HEK293 (cell line): Measurements from ENCODE around the gene EMP1.
A peak's percentile ranks its signal among the peaks of the same experiment; 100 is the strongest.

ENCODE experiments used
- CTCF ChIA-PET: fragments of 350-600 bp; formaldehyde crosslinking; extraction: SDS; loops from one replicate; lab custom pipeline; 2021; ENCODE audit warnings: antibody characterized with exemption; lab: Yijun Ruan, JAX
- POLR2A ChIA-PET: fragments of 300-600 bp; formaldehyde crosslinking; extraction: SDS; loops from one replicate; lab custom pipeline; 2020; ENCODE audit warnings: antibody characterized with exemption, inconsistent platforms; lab: Yijun Ruan, JAX
- H3K27ac ChIP-seq: fragments of 200-500 bp; sonication (Bioruptor generic); 2 replicates; pipeline ENCODE4 v1.5.1; 2014; ENCODE audit warnings: low read depth, low read length, control low read depth, inconsistent platforms; ENCODE audit errors: extremely low read depth
- H3K36me3 ChIP-seq, 2 experiments: fragments of 200-500 bp in 1 of 2; sonication (Bioruptor generic) in 1 of 2; 1 replicate in 1 of 2; 2 replicates in 1 of 2; pipeline ENCODE4 v1.5.1; 2014 to 2017; ENCODE audit warnings: inconsistent platforms in 2 of 2, low read length in 2 of 2; ENCODE audit not compliant: control insufficient read depth in 2 of 2, insufficient read depth in 1 of 2
- H3K4me1 ChIP-seq: fragments of 200-500 bp; sonication (Bioruptor generic); 2 replicates; pipeline ENCODE4 v1.5.1; 2014; ENCODE audit warnings: mild to moderate bottlenecking, low read length, inconsistent platforms; ENCODE audit not compliant: control insufficient read depth, insufficient read depth
- H3K4me3 ChIP-seq: 2 replicates; pipeline ENCODE4 v1.5.1; 2011; ENCODE audit warnings: low read depth, mild to moderate bottlenecking, control low read depth, low read length, moderate library complexity
- H3K9me3 ChIP-seq: fragments of 200-500 bp; sonication (Bioruptor generic); 2 replicates; pipeline ENCODE4 v1.5.1; 2014; ENCODE audit warnings: low read depth, low read length, inconsistent platforms; ENCODE audit not compliant: control insufficient read depth, insufficient read depth
- GLIS1 ChIP-seq: fragments of 450-650 bp; formaldehyde crosslinking; IDR thresholded peaks from 2 replicates; pipeline ENCODE4 v1.5.1; 2016; ENCODE audit warnings: missing biosample characterization, missing genetic modification characterization
- KLF1 ChIP-seq: fragments of 450-650 bp; formaldehyde crosslinking; IDR thresholded peaks from 2 replicates; pipeline ENCODE4 v1.5.1; 2016; ENCODE audit warnings: missing biosample characterization, missing genetic modification characterization
- KLF9 ChIP-seq: fragments of 450-650 bp; formaldehyde crosslinking; IDR thresholded peaks from 2 replicates; pipeline ENCODE4 v1.5.1; 2016; ENCODE audit warnings: missing biosample characterization, missing genetic modification characterization, low read depth
- REPIN1 ChIP-seq: fragments of 450-650 bp; formaldehyde crosslinking; IDR thresholded peaks from 2 replicates; pipeline ENCODE4 v1.5.1; 2017; ENCODE audit warnings: missing biosample characterization, missing genetic modification characterization, low read depth
- SCRT2 ChIP-seq: fragments of 450-650 bp; formaldehyde crosslinking; IDR thresholded peaks from 2 replicates; pipeline ENCODE4 v1.5.1; 2016; ENCODE audit warnings: missing biosample characterization, missing genetic modification characterization
- YY1 ChIP-seq: fragments of 450-650 bp; formaldehyde crosslinking; IDR thresholded peaks from 2 replicates; pipeline ENCODE4 v1.5.1; 2018; ENCODE audit warnings: missing biosample characterization, missing genetic modification characterization
- ZBTB48 ChIP-seq: fragments of 450-650 bp; formaldehyde crosslinking; IDR thresholded peaks from 2 replicates; pipeline ENCODE4 v1.5.1; 2016; ENCODE audit warnings: missing biosample characterization, missing genetic modification characterization
- ZBTB7A ChIP-seq: fragments of 450-650 bp; formaldehyde crosslinking; IDR thresholded peaks from 2 replicates; pipeline ENCODE4 v1.5.1; 2016; ENCODE audit warnings: low read depth, missing biosample characterization, missing genetic modification characterization
- ZFHX2 ChIP-seq: fragments of 450-650 bp; formaldehyde crosslinking; conservative IDR thresholded peaks from 2 replicates; pipeline ENCODE4 v1.5.1; 2016; ENCODE audit warnings: missing biosample characterization, missing genetic modification characterization
- ZIC2 ChIP-seq: fragments of 450-650 bp; formaldehyde crosslinking; IDR thresholded peaks from 2 replicates; pipeline ENCODE4 v1.5.1; 2016; ENCODE audit warnings: missing biosample characterization, missing genetic modification characterization
- ZNF114 ChIP-seq: fragments of 450-650 bp; formaldehyde crosslinking; IDR thresholded peaks from 2 replicates; pipeline ENCODE4 v1.5.0; 2017; ENCODE audit warnings: missing biosample characterization, missing genetic modification characterization
- ZNF155 ChIP-seq: fragments of 450-650 bp; formaldehyde crosslinking; IDR thresholded peaks from 2 replicates; pipeline ENCODE4 v1.5.1; 2016; ENCODE audit warnings: missing biosample characterization, missing genetic modification characterization
- ZNF19 ChIP-seq: fragments of 450-650 bp; formaldehyde crosslinking; IDR thresholded peaks from 2 replicates; pipeline ENCODE4; 2016; ENCODE audit warnings: missing biosample characterization, missing genetic modification characterization, low read depth
- ZNF341 ChIP-seq: fragments of 450-650 bp; formaldehyde crosslinking; IDR thresholded peaks from 2 replicates; pipeline ENCODE4; 2016; ENCODE audit warnings: low read depth, missing biosample characterization, missing genetic modification characterization
- ZNF510 ChIP-seq: fragments of 450-650 bp; formaldehyde crosslinking; IDR thresholded peaks from 2 replicates; pipeline ENCODE4 v1.5.1; 2018; ENCODE audit warnings: mild to moderate bottlenecking, missing genetic modification characterization, missing biosample characterization; ENCODE audit not compliant: insufficient replicate concordance
- ZNF514 ChIP-seq: fragments of 450-650 bp; formaldehyde crosslinking; IDR thresholded peaks from 2 replicates; pipeline ENCODE4 v1.5.1; 2016; ENCODE audit warnings: missing biosample characterization, missing genetic modification characterization
- ZNF549 ChIP-seq: fragments of 450-650 bp; IDR thresholded peaks from 2 replicates; pipeline ENCODE4 v1.5.1; 2018; ENCODE audit warnings: missing biosample characterization, missing genetic modification characterization, mild to moderate bottlenecking, inconsistent platforms, moderate library complexity
- ZNF555 ChIP-seq: fragments of 450-650 bp; formaldehyde crosslinking; conservative IDR thresholded peaks from 2 replicates; pipeline ENCODE4 v1.5.1; 2017; ENCODE audit warnings: missing biosample characterization, mild to moderate bottlenecking, missing genetic modification characterization, inconsistent platforms
- ZNF571 ChIP-seq: fragments of 450-650 bp; formaldehyde crosslinking; IDR thresholded peaks from 2 replicates; pipeline ENCODE4 v1.5.0; 2017; ENCODE audit warnings: missing biosample characterization, missing genetic modification characterization
- ZNF658 ChIP-seq: fragments of 450-650 bp; formaldehyde crosslinking; IDR thresholded peaks from 2 replicates; pipeline ENCODE4; 2016; ENCODE audit warnings: missing biosample characterization, missing genetic modification characterization
- ZNF776 ChIP-seq: fragments of 450-650 bp; formaldehyde crosslinking; IDR thresholded peaks from 2 replicates; pipeline ENCODE4 v1.5.0; 2017; ENCODE audit warnings: missing biosample characterization, missing genetic modification characterization, borderline replicate concordance
- ZNF843 ChIP-seq: fragments of 450-650 bp; formaldehyde crosslinking; IDR thresholded peaks from 2 replicates; pipeline ENCODE4 v1.5.1; 2016; ENCODE audit warnings: missing biosample characterization, missing genetic modification characterization
- ZSCAN30 ChIP-seq: fragments of 450-650 bp; IDR thresholded peaks from 2 replicates; pipeline ENCODE4 v1.5.1; 2018; ENCODE audit warnings: missing biosample characterization, mild to moderate bottlenecking, missing genetic modification characterization, moderate library complexity
- TF ChIP-seq, protein P1 (sequence below): fragments of 450-650 bp; formaldehyde crosslinking; IDR thresholded peaks from 2 replicates; pipeline ENCODE4 v1.5.1; 2016; ENCODE audit warnings: missing biosample characterization, missing genetic modification characterization
- TF ChIP-seq, protein P2 (sequence below): fragments of 450-650 bp; formaldehyde crosslinking; IDR thresholded peaks from 2 replicates; pipeline ENCODE4 v1.5.1; 2016; ENCODE audit warnings: missing biosample characterization, missing genetic modification characterization
- TF ChIP-seq, protein P3 (sequence below): fragments of 450-650 bp; formaldehyde crosslinking; optimal IDR thresholded peaks from 2 replicates; pipeline ENCODE3; 2016; ENCODE audit warnings: missing biosample characterization, mild to moderate bottlenecking, missing genetic modification characterization
- TF ChIP-seq, protein P4 (sequence below): fragments of 450-650 bp; formaldehyde crosslinking; IDR thresholded peaks from 2 replicates; pipeline ENCODE4 v1.5.1; 2016; ENCODE audit warnings: missing biosample characterization, missing genetic modification characterization

EMP1 gene

DNA sequence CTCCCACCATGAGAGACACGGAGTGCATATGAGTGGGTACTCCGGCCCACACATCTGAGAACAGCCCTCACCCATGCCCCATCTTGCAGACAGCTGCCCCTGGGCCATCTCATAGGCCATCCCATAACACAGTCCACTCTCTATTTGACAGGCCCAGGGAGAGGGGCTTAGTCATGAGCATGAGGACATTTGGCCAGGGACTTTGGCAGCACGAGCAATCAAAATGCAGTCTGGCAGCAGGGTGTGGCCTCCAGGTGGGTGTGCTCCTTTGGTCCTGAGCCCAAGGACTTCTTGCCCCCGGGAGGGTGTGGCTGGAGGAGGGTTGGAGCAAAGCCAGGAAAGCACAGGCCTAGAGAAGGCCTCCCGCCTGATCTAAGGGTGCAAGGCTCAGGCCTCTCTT is 25.6 kb downstream of the EMP1 start (continued):
- TF ChIP-seq KLF9 (peak; percentile 54), ZNF155 (no peak), ZFHX2 (tag by site-specific recombination) (peak; percentile 68), ZNF549 (tag by site-specific recombination) (no peak), ZNF555 (tag by site-specific recombination) (no peak)

DNA sequence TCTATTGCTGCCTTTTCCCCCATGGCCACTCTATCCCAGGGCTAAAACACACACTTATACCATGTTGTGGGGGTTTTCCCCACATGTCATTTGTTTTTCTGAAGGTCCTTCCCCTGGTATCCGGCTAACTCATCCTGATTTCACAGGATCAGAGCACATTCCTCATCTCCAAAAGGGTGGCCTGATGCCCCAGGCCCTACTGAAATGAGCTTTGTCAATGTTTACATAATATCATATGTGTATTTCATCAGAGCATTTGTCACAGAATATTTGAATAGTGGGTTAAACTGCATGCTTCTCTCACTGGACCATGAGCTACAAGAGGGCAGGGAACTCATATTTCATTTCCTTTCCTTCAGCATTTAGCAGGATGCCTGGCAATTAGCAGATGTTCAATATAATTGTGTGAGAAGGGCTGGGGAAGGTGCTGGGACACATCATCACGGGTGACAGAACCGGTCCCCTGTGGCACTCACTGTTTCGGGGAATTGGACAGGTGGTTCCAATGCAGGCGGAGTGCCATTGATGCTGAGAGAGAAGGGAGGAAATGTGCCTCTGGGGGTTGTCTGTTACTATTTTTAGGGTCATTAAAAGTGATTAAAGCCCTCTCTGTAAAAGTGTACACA is 26.8 kb downstream of the EMP1 start:
- POLR2A ChIA-PET = no interaction called here
- CTCF ChIA-PET = interaction anchor here (0.6 to 7.4 kb wide), 7 partner anchors 11 to 450 kb away, joined by 3 to 41 read pairs (median 3); no protein-coding TSS in a partner anchor
- Histone ChIP-seq H3K4me3 (no peak overlapping the region), H3K9me3 (no peaks in the 10 kb centered on the region), H3K36me3 (no peaks in the 10 kb centered on the region), H3K4me1 (peaks cover 4% of the 10 kb centered on the region; the same call in 1 of the 2 replicates), H3K27ac (no peak overlapping the region)
- TF ChIP-seq REPIN1 (tag by site-specific recombination) (no peak), ZNF514 (tag by site-specific recombination) (no peak), ZNF571 (tag by site-specific recombination) (no peak), ZNF341 (tag by site-specific recombination) (no peak), ZNF776 (tag by site-specific recombination) (no peak), GLIS1 (no peak), ZNF114 (tag by site-specific recombination) (no peak), ZNF658 (tag by site-specific recombination) (no peak)
- TF ChIP-seq, protein P1, sequence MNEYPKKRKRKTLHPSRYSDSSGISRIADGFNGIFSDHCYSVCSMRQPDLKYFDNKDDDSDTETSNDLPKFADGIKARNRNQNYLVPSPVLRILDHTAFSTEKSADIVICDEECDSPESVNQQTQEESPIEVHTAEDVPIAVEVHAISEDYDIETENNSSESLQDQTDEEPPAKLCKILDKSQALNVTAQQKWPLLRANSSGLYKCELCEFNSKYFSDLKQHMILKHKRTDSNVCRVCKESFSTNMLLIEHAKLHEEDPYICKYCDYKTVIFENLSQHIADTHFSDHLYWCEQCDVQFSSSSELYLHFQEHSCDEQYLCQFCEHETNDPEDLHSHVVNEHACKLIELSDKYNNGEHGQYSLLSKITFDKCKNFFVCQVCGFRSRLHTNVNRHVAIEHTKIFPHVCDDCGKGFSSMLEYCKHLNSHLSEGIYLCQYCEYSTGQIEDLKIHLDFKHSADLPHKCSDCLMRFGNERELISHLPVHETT (tag by site-specific recombination) = no peak

DNA sequence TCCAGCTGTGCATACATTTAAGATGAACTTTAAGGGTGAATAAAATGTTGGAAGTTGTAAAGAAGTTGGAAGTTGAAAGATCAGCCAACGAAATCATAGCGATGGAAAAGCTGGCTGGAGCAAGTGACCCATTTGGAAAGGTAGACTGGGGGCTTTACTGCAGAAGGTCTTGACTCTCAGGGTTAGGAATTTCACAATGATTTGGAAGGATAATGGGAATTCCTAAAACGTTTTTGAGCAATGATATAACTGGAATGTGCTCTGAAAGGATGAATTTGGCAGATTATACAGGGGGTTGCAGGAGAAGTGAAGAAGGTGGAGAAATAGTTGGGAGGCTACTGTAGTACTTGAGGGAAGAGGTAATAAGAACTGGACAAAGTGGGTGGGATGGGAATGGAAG is 27.4 kb downstream of the EMP1 start:
- no peak overlapping the region for H3K4me3 ChIP-seq
- H3K36me3 ChIP-seq = no peaks in the 10 kb centered on the region
- TF ChIP-seq KLF1 (tag by site-specific recombination) (no peak), ZIC2 (tag by site-specific recombination) (no peak), ZNF155 (no peak), ZBTB7A (no peak), ZNF19 (tag by site-specific recombination) (no peak), ZSCAN30 (tag by site-specific recombination) (no peak), ZNF510 (tag by site-specific recombination) (no peak), YY1 (no peak), ZBTB48 (no peak), ZNF843 (tag by site-specific recombination) (no peak), SCRT2 (tag by site-specific recombination) (no peak)
- TF ChIP-seq, protein P2, sequence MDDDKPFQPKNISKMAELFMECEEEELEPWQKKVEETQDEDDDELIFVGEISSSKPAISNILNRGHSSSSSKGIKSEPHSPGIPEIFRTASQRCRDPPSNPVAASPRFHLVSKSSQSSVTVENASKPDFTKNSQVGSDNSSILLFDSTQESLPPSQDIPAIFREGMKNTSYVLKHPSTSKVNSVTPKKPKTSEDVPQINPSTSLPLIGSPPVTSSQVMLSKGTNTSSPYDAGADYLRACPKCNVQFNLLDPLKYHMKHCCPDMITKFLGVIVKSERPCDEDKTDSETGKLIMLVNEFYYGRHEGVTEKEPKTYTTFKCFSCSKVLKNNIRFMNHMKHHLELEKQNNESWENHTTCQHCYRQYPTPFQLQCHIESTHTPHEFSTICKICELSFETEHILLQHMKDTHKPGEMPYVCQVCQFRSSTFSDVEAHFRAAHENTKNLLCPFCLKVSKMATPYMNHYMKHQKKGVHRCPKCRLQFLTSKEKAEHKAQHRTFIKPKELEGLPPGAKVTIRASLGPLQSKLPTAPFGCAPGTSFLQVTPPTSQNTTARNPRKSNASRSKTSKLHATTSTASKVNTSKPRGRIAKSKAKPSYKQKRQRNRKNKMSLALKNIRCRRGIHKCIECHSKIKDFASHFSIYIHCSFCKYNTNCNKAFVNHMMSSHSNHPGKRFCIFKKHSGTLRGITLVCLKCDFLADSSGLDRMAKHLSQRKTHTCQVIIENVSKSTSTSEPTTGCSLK (tag by site-specific recombination) = no peak
- TF ChIP-seq, protein P3, sequence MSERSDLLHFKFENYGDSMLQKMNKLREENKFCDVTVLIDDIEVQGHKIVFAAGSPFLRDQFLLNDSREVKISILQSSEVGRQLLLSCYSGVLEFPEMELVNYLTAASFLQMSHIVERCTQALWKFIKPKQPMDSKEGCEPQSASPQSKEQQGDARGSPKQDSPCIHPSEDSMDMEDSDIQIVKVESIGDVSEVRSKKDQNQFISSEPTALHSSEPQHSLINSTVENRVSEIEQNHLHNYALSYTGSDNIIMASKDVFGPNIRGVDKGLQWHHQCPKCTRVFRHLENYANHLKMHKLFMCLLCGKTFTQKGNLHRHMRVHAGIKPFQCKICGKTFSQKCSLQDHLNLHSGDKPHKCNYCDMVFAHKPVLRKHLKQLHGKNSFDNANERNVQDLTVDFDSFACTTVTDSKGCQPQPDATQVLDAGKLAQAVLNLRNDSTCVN (tag by site-specific recombination) = no peak
- TF ChIP-seq, protein P4, sequence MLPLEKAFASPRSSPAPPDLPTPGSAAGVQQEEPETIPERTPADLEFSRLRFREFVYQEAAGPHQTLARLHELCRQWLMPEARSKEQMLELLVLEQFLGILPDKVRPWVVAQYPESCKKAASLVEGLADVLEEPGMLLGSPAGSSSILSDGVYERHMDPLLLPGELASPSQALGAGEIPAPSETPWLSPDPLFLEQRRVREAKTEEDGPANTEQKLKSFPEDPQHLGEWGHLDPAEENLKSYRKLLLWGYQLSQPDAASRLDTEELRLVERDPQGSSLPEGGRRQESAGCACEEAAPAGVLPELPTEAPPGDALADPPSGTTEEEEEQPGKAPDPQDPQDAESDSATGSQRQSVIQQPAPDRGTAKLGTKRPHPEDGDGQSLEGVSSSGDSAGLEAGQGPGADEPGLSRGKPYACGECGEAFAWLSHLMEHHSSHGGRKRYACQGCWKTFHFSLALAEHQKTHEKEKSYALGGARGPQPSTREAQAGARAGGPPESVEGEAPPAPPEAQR (tag by site-specific recombination) = no peak
- peaks cover 4% of the 10 kb centered on the region; the same call in 1 of the 2 replicates for H3K4me1 ChIP-seq
- H3K27ac ChIP-seq = no peak overlapping the region
- no peaks in the 10 kb centered on the region for H3K9me3 ChIP-seq
- ChIA-PET POLR2A (no interaction called here), CTCF (interaction anchor here (0.6 to 7.4 kb wide), 5 partner anchors 12 to 450 kb away, joined by 3 to 41 read pairs (median 5); no protein-coding TSS in a partner anchor)
